ENCODE data around the gene CSNK2B.

CSNK2B gene

GRCh38 chr6:31639043-31639442 is 26.8 kb upstream of the CSNK2B start:
- FAIRE-seq, result no peak

GRCh38 chr6:31639449-31639861 is 26.4 kb upstream of the CSNK2B start:
- no peak for FAIRE-seq

- no peak for FAIRE-seq
Measured at GRCh38 chr6:31640612-31641011, 25.3 kb upstream of the CSNK2B start.

- FAIRE-seq, result no peak
Measured at GRCh38 chr6:31641370-31641769, 24.5 kb upstream of the CSNK2B start.

- FAIRE-seq, result no peak
Measured at GRCh38 chr6:31642798-31643570, 22.9 kb upstream of the CSNK2B start.

- no peak for FAIRE-seq
Measured at GRCh38 chr6:31643818-31644454, 21.9 kb upstream of the CSNK2B start.

GRCh38 chr6:31645325-31645724 is 20.6 kb upstream of the CSNK2B start:
- no peak for FAIRE-seq

GRCh38 chr6:31651602-31652191 is 14.2 kb upstream of the CSNK2B start:
- FAIRE-seq, result no peak

GRCh38 chr6:31652925-31653724 is 12.8 kb upstream of the CSNK2B start:
- FAIRE-seq, result peak; percentile 91

GRCh38 chr6:31654574-31655348 is 11.1 kb upstream of the CSNK2B start:
- no peak for FAIRE-seq

- no peak for FAIRE-seq
Measured at GRCh38 chr6:31655349-31656237, 10.3 kb upstream of the CSNK2B start, which contains the start of gene APOM. Gene APOM, plus strand, starts transcription at chr6:31655894. Its CDS starts 73 bp downstream, at chr6:31655967.

- no peak for FAIRE-seq
Measured at GRCh38 chr6:31657406-31658157, 8.3 kb upstream of the CSNK2B start.

GRCh38 chr6:31658158-31658688 is 7.7 kb upstream of the CSNK2B start:
- no peak for FAIRE-seq

- FAIRE-seq, result no peak
Measured at GRCh38 chr6:31658983-31659648, 6.8 kb upstream of the CSNK2B start.

GRCh38 chr6:31659649-31660380 is 6.1 kb upstream of the CSNK2B start:
- FAIRE-seq, result no peak

GRCh38 chr6:31660381-31661261 is 5.3 kb upstream of the CSNK2B start, which contains the start of gene C6orf47:
Gene C6orf47, minus strand, starts transcription at chr6:31660778. Its CDS starts 831 bp downstream, at chr6:31659947.
- FAIRE-seq, result no peak

GRCh38 chr6:31661262-31662123 is 4.4 kb upstream of the CSNK2B start:
- FAIRE-seq, result no peak
